IPS-NIHi7 (cell line): ENCODE measurements around the gene UGT1A6.

Source experiments
- DNase-seq: peaks from one replicate; pipeline ENCODE4 v3.0.0; 2012; ENCODE audit warnings: mixed read lengths; ENCODE audit errors: extremely low spot score

Gene UGT1A6

DNA sequence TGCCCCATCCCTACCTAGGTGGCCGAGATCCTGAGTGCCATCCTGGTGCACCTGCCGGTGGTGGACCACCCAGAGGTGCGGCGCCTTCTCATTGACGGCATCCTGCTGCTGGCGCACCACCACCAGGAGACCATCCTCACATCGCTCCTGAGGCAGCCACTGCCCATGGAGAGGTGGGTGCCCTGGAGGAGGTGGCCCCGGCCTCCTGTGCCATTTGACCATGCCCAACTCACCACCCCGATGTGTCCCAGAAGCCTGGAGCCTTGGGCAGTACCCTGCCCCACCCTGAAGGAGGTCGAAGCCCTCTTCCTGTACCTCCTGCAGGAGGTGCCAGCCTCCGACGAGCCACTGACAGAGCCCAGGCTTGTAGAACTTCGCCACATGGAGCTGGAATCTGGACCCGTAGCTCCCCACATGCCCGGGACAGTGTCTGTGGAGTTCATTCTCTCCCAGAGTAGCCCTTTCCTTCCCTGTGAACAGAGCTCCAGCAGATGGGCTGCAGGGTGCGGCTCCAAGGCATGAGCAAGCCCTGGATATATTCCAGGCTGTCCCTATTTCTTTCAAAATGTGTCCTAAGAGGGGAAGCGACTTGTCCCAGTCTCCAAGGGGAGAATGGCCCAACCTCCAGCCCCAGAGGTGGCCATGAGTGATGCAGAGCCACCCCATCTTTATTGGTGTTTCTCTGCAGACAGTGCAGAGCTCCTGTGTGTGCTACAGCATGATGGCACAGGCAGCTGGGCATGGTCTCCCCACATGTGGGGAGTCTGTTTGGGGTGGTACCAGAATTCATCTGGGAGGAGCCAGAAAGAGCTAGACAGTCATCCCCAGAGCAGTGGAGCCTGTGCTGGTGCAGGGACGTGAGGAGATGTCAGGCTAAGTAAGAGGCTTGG lies 127.4 kb downstream of the UGT1A6 start:
- no peak for DNase-seq

DNA sequence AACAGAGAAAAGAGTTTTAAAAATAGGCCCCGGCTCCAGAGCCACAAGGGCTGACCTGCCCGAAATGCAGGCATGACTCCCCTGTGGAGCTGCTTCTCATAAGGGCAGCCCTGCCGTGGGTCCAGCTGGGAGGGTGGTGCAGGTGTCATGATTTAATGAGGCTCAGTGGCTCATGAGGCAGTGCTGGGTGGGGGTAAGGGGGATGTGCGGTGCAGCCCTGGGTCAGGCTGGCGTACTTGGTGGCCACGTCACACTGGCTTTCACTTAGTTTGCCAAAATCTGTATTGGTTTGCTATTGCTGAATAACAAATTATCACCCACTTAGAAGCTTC lies 128.1 kb downstream of the UGT1A6 start:
- DNase-seq, result no peak

DNA sequence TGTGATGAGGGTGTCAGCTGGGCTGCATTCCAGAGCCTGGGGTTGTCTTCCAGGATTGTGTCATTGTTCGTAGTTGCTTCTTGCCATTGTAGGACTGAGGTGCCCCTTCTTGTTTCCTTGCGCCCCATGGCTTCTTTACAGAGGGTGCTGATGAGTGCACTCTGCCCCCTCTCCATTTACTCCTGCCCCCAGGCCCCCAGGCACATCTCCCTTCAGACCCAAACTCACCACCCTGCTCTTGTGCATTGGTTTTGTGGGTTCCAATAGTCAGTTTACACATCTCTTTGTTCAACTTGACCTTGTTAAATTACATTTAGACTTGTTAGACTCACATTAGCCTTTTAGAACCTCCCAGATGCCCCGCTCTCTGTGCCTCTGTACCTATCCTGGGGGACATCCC lies 128.5 kb downstream of the UGT1A6 start:
- no peak for DNase-seq

DNA sequence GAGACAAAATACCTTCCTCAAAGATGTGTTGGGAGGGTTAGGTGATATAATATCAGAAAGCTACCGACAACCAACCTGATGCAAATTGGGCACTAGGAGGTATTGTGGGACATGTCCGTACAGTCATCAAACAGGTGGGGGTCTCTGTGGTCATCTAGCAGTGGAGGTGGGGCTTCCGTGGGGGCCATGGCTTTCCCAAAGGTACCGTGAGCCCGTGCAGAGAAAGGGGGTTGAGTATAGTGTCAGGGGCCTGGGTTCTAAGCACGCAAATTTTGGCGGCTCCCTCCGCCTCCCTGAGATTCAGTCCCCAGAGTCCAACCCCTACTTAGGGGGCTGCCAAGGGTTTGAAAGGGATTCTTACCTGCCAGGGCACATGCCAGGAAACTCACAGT lies 129.0 kb downstream of the UGT1A6 start:
- DNase-seq, result no peak

DNA sequence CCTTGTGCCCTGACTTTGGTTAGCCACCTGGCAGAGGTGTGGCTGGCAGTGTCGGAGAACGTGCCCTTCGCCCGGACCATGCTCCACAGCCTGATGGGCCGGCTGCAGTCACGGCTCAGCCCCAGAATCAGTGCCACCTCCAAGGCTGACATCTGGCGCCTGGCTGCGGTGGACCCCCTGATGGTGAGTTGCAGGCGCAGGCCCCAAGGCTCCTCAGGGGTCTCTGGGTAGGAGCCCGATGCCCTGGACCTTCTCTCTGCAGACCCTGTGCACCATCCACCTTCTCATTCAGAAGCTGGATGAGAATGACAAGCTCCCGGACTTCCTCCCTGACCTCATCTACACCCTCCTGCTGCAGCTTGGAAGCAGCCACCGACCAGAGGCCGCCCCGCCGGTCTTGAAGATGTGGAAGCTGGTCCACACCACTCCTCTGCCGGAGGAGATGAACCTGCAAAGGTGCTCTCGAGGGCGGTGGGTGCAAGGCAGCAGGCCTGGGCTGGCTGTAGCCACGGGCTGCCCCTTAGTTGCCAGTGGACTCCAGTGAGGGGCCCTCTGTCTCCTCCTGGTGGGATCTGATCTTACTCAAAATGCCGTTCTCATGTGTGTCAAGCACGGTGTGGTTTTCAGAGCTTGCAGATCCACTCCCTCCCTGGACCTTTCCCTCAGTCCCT lies 129.5 kb downstream of the UGT1A6 start:
- DNase-seq, result no peak
